Measurements from ENCODE around the gene PPP2R5B.
A peak's percentile ranks its signal among the peaks of the same experiment; 100 is the strongest.

Gene PPP2R5B

DNA sequence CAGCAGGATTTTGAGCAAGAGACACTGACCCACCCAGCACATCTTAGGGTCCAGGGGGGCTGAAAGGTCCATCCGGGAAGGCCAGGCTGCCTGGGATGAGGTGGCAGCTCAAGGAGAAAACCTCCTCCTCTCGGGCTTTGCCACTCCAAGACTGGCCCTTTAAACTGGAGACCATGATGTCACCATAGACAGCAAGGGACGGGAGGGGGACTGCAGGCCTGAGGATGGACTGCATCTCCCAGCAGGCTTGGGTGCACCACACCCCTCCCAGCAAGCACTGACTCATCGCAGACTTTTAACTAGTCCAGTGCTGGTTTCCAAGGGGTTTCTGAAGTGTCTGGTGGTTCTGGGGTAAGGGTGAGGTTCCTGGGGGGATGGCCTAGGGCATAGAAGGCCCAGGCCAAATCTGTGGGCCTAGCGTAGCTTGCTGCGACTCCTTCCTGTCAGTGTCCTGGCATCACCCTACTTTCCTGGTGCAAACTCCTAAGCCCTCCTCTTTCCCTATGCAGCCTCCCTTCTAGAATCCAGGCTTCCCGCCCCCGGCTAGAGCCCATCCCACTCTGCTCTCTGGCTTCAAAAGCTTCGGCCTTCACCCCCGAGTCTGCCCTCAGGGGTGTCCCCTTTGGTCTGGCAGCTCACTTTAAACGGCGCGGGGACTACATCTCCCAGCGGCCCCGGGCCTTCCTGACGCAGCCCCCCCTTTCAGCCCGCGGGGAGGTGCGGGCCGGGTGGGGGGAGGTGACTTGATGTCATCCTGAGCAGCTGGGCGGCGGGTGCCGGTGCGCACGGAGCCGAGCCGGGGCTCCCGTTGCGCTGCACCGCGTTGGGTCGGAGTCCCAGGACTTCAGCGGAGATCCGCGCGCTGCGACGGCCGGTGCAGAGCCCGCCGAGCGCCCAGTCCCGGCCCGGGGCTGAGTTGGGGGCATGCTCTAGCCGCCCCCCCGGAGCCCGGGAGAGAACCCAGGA lies at the start of gene PPP2R5B:
Gene PPP2R5B (plus strand): TSS at position 746 of the 966 bp plus-strand sequence. CDS start 1,046 bp downstream, outside the sequence.
- DNase-seq, result peak; percentile 77

DNA sequence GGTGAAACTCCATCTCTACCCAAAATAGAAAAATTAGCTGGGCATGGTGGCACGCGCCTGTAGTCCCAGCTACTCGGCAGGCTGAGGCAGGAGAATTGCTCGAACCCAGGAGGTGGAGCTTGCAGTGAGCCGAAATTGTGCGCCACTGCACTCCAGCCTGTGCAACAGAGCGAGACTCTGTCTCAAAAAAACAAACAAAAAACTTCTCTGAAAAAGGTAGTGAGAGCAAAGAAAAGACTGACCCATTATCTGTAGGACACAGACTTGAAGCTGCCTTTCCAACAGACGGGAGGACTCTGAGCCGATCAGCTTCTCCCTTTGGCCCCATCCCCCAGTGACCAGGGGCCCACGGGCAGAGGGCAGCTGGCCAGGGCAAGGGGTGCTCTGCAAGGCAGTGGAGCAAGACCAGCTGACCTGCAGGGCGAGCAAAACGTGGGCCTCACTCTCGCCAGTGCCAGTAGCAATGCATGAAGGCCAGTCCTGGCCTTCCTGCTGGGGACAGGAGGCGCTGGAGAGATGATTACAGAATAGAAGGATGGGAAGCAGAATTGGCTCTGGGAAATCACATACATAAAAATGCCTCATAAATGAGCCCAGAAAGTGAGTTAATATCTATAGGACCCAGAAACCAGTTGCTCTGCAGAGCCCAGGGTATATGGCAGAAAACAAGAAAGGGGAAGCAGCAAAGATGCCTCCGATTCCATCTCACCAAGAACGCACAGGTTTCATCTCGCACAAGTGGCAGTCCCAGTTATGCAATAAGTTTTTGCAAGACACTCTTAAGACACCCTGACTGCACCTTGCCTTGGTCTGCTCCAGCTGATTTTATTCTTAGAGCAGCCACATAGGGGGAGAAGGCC lies 48.9 kb upstream of the PPP2R5B start:
- no peak for DNase-seq

DNA sequence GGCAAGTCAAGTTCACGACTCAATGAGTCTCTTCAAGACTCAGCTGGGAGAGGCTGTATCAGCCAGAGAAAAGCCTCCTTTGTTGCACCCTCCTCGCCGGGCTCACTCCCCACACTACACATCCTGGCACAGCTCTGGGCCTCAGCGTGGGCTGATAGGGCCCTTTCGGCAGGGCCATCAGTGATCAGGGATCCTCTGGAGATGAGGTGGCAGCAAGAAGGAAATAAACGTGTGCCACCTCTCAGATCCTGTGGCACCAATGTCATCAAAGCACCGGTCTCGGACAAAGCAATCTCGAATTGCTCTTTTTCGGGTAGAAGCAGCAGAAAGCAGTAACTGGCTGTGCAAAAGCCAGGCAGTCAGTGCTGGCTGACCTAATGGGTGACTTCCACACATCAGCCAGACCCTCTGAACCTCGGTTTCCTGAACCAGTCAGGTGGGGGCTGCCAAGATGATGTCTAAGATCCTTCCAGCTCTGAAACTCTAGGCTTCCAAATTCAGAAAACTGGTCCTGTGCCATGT lies 48.2 kb upstream of the PPP2R5B start:
- no peak for DNase-seq

DNA sequence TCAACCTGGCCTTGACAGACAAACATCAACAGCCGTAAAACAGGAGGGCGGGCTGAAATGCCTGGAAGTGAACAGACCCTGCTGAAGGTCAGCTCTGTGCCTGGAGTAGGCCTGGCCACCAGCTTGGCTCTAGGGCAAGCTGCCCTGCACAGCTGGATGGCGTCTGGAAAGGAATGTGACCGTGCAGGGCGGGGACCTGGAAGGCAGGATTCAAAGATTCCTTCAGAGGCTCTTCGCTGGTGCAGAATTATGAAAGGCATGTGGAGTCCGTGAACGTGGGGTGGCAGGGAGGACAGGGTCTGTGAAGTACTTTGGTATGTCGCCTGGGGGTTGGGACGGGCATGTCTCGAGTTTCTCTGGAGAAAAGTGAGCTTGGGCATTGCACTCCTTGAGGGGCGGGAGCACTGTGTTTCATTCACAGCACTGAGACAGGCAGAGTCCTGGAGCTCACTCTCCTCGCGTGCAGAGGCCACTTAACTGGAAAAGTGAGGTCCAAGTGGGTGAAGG lies 47.6 kb upstream of the PPP2R5B start:
- no peak for DNase-seq

DNA sequence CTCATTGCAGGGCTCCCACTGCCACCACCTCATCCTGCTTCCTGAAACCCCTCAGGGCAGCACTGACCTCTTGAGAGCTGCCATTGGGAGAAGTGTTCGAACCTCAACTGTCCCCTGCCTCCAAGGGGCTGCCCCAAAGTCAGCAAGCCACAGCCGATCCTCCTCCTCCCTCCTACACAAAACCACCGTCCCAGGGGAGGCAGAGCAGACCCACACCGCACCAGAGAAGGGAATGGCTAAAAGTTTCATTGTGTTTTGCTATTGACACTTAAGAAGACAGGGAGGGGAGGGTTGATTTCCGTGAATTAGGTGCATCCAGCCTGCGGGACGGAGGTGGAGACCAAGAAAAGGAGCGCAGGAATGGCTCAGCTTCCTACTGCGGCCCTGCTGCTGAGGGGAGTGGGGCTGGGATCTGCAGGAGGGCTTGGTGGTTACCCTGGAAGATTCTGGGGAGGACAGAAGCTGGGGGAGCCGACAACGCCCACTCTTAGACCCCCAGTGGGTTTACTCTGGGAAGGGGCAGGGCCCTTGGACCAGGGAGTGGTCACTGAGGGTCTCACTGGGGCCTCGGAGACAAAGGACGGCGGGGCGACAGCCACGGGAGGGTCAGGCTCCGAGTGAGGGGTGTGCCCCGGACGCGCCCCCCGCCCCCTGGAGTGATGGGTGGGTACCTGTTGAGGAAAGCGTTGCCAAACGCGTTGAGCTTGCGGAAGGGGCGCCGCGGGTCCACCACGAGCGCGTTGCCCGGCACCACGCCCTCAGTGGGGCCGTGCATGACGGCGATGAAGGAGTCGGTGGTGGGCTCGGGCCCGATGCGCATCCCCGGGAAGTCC lies 46.9 kb upstream of the PPP2R5B start:
- no peak for DNase-seq

DNA sequence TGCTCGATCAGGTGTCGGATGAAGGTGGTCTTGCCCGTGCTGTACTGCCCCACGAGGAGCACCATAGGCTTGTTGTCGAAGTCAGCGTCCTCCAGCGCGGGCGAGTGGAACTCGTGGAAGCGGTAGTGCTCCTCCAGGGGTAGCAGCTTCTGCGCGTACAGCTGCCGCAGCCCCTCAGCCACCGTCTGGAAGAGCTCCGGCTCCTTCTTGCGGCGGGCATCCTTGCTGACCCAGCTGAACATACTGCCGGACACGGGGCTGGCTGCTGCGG lies 46.3 kb upstream of the PPP2R5B start:
- no peak for DNase-seq

DNA sequence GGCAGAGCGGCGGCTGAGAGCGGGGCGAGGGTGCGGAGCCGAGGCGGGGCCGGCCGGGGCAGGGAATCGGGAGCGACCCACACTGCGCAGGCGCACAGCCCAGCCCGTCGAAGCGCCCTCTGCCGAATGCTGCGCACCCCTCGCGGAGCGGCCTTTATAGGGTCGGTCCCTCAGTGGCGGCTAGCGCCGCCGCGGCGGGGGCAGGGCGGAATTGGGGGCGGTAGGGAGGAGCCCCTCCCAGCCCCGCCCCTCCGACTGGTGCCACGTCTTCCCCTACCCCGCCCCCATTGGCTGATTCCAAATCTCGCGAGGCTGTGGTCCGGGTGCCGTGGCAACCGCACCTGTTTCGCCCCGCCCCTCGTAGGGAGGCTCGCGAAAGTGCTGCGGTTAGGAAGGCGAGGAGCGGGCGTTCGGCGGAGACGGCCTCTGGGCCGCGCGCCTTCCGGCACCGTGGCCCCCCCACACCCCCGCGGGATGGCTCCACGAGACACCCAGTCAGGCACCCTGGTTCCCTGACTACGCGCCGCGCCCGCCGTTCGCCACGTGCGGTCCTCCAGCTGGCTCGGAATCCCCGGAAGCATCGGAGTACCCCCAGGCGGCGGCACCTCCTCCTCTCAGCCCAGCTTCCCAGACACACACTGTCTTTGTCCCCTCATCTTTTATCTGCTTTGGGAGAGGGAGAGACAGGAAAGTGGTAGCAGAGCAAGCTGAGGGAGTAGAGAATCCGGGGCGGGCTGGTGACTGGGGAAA lies 45.8 kb upstream of the PPP2R5B start, which contains the start of gene EHD1:
Gene EHD1 (minus strand): TSS at position 128 of the 750 bp plus-strand sequence. CDS start 157 bp downstream, outside the sequence.
- DNase-seq, result peak; percentile 100

DNA sequence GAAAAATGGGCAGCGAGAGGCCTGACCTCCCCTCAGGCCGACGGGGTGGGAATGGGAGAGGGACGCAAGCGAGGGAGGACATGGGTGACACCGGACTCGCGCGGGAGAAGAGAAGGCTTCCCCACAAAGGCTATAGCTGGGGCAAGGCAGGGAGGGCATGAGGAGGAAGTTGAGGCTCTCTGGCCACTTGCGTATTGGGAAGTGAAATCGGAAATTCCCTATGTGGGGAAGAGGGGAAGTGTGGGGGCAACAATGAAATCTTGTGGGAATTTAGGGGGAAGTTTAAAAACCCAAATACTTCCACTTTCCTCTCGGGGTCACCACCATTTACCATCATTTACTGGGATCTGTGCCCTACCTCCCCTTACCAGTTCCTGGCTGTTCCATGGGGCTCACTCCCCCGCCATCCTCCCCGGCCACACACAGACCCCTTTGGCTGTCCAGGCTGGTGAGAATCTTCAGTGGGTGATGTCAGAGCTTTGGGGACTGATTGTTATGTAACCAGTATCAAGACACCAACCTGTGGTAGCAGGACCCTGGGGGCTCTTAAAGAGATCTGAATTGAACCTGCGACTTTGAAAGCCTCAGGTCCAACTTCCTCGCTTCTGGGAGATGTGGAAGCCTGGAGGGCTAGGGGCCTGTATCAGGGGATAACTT lies 45.1 kb upstream of the PPP2R5B start:
- no peak for DNase-seq

DNA sequence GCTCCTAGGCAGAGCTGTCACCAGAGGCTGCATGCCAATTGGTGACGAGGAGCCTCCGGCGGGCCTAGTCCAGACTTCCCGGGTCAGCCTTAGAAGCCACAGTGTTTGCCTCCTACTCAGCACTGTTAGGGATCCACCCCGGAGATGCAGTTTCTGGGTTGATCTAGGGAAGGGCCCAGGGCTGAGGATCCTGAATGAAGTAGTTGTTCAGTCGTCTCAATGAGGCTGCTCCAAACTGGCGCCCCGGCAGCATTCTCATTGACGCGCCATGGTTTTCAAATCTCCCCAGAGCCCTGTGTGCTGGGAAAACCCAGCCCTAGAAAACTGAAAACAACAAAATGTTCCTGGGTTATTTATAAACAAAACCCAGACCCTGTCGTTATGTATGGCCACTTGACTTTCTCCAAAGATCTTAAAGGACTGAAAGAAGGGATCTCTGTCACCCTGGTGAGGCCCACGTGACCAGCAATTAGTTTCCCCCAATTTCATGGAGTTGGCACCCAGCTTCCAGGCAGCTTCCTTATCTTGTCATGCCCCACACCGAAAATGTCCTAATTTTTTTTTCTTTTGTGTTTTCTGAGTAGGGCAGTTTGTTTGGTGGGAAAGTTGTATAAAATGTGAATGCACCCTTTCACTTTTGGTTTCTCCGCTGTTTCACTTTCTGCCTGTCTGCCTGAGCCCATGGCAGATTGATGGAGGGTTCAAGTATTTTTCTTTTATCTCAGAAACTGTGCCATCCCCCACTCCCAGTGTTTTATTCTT lies 44.1 kb upstream of the PPP2R5B start:
- DNase-seq, result no peak

DNA sequence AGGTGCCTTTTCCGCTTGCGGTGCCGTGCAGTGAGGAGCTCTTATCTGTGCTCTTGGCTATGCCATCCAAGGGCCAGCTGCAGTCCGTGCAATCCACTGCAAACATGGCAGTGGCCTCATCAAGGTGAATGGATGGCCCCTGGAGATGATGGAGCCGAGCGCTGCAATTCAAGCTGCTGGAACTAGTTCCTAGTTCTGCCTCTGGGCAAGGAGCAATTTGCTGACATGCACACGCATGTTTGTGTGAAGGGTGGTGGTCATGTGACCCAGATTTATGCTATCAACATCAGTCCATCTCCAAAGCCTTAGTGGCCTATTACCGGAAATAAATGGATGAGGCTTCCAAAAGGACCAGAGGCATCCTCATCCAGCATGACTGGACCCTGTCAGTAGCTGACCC lies 43.0 kb upstream of the PPP2R5B start:
- no peak for DNase-seq

DNA sequence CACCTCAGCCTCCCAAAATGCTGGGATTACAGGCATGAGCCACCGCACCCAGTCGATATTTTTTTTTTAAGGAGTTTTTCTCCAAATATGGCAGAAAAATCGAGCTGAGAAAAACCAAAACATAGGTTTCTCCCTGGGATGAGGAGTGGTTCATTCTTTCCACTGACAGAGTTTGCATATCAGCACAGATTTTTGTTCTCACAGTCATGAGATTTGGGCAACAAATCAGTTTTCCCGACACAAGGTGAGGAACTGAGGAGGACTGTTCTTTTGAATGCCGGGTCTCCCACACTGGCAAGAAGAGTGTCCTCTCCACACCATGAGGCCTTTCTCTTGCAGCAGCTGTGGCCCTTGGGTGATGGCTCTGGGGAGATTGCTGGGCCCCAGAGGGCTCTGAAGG lies 42.2 kb upstream of the PPP2R5B start:
- no peak for DNase-seq

DNA sequence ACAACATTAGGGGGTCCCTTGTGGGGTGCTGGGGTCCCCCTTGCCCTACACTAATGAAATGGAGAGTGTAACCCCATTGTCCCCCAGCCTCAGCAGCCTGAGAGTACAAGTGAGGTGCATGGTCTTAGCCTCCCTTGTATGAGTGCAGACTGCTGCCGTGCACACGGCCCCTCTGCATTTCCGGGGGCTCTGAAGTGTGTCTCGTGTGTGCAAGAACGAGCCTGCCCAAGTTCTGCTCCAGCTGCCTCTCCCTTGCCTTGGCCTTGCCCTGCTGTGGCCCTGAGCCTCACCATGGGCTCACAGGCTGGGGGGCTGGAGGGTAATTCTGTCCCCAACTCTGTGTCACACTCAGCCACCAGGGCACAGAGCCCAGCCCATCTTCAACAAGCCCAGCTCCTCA lies 40.9 kb upstream of the PPP2R5B start:
- DNase-seq, result no peak

DNA sequence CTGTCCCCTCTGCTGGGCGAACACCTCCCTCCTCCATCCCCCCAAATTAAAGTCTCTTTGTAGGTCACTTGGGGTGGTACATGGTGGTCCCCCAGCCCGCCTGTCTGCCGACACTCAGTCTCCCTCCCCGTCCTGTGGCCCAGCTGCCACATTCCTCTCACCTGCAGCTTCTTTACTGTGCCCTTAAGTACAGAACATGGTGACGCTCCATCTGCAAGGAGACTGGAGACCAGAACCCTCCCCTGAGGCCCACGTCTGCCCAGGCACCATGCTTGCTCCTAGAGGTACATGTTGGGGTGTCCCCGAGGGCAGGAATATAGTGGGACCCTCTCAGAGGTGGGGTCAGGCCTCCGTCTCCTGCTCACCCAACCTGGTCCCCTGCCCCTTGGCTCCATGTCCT lies 40.5 kb upstream of the PPP2R5B start:
- no peak for DNase-seq

DNA sequence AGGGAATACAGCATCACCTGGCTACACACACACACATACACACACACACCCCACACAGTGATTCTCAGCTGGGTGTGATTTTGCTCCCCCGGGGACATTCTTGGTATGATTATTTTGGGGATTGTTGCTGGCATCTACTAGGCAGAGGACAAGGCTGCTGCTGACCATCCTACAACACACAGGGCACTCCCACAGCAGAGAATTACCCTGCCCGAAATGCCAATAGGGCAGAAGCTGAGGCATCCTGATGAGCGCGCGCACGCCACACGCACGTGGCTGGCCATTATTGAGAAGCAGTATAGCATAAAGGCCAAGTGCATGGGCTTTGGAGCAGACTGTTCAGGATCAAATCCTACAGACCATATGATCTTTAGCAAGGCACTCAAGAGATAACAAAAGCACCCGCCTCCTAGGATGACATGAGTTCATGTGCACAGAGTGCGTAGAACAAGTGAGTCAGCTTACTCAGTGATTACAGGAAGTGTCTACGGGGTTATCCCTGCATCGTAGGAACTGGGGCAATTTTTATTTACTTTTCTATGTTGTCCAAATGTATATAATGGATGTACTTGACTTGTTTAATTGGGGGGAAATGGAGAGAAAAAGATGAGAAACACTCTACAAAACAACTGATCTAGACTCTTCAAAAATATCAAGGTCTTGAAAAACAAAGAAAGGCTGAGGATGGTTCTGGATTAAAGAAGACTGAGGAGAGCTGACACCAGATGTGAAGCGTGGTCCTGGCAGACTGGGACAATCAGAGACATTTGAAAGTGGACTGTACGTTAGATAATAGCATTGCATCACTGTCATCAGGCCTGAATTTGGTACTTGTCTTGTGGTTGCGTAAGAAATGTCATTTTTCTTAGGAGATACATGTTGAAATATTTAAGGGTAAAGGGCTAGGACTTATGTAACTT lies 38.9 kb upstream of the PPP2R5B start:
- DNase-seq, result no peak

DNA sequence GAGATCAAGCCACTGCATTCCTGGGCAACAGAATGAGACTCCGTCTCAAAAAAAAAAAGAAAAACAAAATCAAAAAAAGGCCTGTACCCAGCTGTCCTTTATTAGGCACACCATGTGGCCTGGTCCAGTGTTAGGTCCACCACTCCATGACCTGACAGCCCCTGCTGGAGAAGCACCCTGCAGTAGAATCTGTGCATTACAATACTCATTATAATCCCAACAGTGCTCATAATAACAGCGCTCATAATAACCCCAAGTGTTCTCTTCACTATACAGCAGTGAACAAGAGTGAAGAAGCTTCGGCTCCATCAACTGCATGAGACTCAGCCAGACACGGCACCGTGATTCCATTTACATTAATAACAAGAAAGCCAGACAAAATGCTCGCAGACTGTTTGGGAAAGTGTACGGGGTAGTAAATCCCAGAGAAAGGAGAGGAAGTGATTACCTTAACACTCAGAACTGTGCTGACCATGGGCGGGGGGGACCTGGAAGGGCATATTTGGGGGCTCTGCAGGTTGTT lies 37.2 kb upstream of the PPP2R5B start:
- DNase-seq, result no peak

DNA sequence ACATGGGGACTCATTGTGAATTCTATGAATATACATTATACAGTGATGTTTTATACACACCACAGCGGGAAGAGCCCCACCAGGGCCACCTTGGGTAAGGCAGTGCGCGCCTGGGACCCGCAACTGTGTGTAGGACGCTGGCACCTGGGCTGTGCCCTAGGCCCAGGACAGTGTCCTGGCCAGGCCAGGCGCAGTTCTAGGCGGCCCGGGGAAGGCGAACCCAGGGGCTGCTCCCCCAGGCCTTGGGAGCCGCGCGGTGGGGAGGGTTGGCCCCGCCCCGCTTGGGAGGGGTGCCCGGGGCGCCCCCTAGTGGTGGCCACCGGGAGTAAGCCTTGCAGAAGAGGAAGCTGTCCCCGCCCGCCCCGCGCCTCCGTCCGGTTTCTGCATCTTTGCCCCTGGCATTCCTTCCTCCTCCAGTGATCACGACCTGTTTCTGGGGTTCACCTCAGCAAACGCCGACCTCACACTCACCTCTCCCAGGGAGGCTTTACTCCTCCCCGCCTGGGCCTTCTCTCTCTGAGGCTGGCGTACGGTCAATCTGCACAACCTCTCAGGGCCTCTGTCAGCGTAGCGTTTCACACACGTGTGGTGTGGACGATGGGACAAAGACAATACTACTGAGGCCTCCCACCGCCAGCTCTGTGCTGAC lies 36.6 kb upstream of the PPP2R5B start:
- peak; percentile 21 for DNase-seq

DNA sequence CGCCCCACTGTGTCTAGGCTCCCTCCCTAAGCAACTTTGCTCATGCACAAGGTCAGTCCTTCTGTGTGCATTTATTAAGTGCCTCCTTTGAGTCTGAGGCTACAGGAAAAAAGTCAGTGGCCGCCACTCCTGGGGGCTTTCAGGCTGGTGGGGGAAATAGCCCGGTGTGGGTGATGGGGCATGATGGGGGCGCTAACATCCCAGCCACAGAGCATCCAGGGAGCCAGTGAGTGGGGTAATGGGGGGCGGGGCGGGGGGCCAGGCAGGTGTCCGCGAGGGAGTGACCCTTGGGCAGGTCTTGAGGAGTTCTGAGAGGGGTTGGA lies 36.1 kb upstream of the PPP2R5B start:
- no peak for DNase-seq

DNA sequence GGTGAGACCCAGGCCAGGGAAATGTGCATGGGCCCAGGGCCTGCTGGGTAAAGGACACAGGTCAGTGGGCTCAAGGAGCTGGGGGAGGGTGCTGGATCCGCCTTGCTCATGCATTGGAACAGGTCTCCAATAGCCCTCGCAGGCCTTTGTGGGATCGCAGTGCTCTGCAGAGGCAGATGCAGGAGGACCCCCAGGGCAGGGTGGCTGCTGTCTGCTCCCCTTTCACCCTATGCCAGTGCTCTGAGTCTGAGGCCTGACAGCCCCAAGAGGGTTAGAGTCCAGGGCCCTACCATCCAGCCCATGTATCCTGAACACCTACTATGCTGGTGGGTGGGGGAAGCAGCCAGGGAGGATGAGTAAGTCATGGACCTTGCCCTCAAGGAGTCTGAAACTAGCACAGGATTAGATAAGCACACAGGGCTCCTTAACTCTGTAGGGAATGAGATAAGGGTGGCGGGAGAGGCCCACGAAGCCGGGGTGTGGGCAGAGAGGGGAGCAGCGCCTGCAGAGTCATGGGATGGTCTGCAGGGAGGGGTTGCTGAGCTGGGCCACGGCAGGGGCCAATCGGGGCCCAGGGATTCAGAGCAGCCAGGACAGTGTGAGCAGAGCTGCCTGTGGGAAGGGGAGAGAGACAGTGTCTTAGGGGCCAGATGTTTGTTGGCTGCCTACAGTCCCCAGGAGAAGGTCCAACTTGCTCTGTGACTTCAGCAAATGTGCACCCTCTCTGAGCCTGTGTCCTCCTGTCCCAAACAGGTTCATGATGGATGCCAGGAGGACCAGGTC lies 35.6 kb upstream of the PPP2R5B start:
- no peak for DNase-seq
